ACHN (cell line): ENCODE data around the gene DAPP1.

Source experiments
- DNase-seq: peaks from one replicate; pipeline ENCODE4 v3.0.0-alpha.2; 2015
- in situ Hi-C: cut with HindIII; loops from 2 replicates; pipeline ENCODE4 v1.10.0; 2017; ENCODE audit warnings: low sequenced_read_pairs, low pct_ligation_motif_present, low pct_unique_long_range_greater_than_20kb

DAPP1 gene

GRCh38 chr4:99845708-99846469 lies 29.3 kb downstream of the DAPP1 start:
- DNase-seq = no peak
- in situ Hi-C loops = no loop called here

DNA sequence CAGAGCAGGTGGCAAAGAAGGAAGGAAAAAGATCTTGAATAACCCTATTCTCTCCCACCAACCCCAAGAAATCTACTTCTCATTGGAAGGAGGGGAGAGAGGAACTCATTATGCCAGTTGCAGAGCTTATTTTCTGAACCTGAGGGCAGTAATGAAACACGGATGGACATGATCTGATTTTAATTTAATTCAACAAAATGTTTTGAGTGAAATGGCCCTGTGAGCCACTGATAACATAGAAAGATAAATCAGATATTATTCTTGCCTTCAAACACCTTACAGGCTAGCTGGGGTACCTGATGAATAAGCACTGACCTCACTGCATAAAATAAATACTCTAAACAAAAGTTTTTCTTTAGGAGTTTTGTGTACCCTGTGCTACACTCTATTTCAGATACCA lies 30.3 kb downstream of the DAPP1 start:
- in situ Hi-C loops = no loop called here
- DNase-seq = no peak

DNA sequence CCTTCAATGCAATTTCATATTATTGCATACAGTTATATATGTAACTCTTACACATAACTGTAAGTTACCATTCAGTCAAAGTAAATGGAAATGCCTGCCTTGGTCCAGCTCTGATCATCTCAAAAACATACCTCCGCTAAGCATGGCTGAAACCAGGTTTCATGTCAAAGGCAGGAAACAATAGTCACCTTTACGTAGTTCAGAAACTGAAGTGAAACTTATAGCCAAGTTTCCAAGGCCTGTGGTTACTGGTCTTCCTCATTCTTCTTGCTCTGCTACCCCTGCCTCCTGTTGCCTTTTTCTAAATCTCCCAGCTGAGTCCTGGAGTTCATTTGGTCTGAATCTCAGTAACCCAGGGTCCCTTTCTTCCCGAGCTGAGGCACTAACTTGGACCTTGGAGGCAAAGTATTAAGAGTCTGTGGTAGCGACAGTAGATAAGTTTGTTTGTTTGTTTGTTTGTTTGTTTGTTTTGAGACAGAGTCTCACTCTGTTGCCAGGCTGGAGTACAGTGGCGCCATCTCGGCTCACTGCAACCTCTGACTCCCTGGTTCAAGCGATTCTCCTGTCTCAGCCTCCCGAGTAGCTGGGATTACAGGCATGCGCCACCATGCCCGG lies 30.8 kb downstream of the DAPP1 start:
- DNase-seq = no peak
- in situ Hi-C loops = no loop called here

DNA sequence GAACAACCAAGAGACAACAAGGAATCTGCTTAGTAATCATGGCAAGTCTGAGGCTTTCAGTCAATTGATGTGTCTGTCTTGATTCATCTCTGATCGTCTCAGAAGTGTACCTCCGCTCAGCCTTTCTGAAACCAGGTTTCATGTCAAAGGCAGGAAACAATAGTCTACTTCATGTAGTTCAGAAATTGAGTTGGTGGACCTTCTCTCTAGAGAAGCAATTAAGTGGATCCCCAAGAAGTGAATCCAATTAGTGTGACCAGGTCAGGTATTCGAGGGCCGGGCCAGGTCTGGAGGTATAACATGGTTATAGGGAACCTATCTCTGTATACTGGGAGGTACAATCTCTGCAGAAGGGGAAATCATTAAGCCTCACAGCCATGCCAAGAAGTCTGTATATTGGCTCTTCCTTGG lies 32.0 kb downstream of the DAPP1 start:
- in situ Hi-C loops = no loop called here
- DNase-seq = no peak

DNA sequence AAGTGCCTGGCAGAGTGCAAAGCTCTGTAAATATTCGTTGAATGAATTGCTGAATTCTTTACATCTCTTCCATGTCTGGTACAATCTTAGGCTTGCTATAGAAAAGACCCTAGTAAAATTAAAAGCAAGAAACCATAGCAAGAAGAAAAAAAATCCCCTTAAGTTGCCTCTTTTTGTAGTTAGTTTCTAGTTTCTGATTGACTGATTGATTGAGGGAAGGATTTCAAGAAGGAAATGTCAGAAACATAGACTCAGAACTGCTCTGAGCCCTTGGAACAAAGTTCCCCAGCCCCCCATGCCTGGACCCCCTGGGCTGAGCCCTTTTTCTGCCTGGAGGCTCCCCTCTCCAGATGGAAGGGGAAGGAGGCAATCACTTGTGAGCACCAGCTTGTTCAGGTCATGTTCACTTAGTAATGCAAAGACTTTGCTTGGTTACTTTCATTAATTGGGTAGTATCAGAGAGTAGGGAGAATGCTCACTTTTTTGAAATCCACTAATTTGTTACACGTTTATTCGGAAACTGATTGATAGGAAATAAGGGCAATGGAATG lies 35.6 kb downstream of the DAPP1 start:
- DNase-seq = no peak
- in situ Hi-C loops = no loop called here

DNA sequence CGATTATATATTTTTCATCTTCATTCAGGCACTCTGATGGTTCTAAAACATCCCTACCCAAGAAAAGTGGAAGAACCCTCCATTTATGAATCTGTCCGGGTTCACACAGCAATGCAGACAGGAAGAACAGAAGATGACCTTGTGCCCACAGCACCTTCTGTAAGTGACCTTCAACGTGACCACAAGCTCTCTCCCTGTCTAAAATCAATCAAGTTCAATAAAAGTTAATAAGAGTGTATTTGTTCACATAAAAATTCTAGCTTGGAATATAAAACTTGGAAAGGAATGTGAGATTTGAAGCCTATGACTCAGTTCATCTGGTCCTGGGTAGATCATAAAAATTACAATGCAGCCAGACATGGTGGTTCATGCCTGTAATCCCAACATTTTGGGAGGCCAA lies 36.6 kb downstream of the DAPP1 start:
- no peak for DNase-seq
- in situ Hi-C loops = no loop called here

DNA sequence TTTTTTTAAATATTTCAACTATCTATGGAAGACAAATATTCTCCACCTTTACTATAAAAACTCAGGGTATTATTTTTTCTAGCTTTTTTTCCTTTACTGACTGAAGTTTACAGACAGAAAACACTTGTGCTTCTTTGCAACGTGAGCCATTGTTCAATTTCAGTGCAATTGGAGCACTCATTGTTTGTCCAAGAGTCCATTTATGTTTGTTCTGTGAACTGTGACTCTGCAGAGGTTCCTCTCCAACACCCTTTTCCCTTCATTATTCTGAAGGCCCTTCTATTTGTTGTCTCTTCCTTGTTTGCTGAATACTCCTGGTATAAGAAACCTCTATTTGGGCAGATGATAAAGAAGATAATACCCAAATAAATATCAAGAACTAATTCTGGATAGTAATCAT lies 37.4 kb downstream of the DAPP1 start:
- DNase-seq = no peak
- in situ Hi-C loops = no loop called here

GRCh38 chr4:99855678-99856077 lies 39.1 kb downstream of the DAPP1 start:
- DNase-seq = no peak

DNA sequence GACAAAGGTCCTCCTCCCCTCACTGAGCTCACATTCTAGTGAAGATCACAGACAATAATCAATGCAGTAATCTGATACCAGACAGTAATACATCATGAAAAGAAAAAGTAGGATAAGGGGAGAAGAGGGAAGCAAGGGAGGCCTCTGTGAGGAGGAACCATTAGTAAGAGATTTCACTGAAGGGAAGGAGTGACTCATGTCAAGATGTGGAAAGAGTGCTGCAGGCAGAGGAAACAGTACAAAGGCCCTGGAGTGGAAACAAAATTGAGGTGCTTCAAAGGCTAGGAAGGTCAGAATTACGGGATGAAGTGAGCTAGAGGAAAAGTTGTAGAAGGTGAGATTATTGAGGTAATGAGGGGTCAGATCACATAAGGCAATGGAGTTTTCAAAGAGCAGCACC lies 39.5 kb downstream of the DAPP1 start:
- in situ Hi-C loops = no loop called here
- DNase-seq = peak; percentile 9

More at GRCh38 chr4:99855678-99856077, 39.1 kb downstream of the DAPP1 start:
- in situ Hi-C loops = no loop called here

GRCh38 chr4:99857307-99857706 lies 40.7 kb downstream of the DAPP1 start:
- in situ Hi-C loops = no loop called here
- DNase-seq = no peak

- DNase-seq = no peak
- in situ Hi-C loops = no loop called here
These were observed 43.0 kb downstream of the DAPP1 start for GRCh38 chr4:99859618-99860017.

DNA sequence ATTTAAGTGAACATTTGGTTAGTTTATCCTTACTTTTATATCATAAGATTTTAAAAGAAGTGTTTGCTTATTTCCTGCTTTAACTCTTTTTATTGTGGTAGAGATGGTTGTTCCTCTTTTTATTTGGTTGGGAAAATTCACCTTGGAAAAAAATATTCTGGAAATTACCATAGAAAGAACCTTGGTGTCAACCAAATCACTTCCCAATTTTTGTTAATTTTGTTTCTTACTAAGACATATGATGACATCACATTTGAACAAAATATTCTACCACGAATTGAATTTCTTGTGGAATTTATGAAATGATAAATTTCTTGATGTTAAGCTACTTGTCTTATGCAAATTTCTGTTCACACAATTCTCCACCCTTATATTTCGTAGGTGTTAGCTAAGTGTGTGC lies 43.9 kb downstream of the DAPP1 start:
- in situ Hi-C loops = no loop called here
- no peak for DNase-seq

DNA sequence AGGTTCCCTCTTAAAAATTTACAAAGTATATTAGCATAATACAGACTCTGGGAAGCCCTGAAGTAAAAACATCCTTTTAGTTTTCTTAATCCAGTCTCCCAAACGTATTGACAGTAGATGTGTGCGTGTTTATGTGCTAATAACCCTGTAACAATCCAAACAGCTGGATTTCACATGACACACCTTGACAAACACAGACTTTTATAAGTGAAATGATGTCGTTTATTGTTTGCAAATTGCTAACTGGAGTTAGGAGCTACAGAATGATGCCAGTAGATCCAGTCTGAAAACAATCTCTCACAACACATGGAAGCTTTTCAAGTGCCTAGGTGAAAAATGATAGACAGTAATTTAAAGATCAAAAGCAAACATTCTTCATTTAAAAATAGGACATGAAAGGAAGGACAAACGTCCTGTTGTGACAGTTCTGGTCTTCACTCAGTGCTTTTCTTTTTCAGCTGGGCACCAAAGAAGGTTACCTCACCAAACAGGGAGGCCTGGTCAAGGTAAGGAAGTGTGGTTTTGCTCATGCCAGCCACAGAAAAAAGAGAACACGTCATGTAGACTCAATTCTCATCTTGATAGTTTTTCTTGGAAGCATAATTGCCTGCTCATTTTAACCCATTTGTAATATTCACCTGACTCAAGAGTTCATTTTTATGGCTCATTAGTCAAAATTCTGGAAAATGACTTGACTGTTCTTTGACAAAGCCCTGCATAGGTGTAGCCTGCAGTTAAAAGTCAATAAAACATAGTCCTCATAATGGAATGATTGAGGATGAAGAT lies 44.7 kb downstream of the DAPP1 start:
- in situ Hi-C loops = no loop called here
- DNase-seq = no peak

- in situ Hi-C loops = no loop called here
- DNase-seq = no peak
These were observed 47.2 kb downstream of the DAPP1 start for GRCh38 chr4:99863804-99864203.

DNA sequence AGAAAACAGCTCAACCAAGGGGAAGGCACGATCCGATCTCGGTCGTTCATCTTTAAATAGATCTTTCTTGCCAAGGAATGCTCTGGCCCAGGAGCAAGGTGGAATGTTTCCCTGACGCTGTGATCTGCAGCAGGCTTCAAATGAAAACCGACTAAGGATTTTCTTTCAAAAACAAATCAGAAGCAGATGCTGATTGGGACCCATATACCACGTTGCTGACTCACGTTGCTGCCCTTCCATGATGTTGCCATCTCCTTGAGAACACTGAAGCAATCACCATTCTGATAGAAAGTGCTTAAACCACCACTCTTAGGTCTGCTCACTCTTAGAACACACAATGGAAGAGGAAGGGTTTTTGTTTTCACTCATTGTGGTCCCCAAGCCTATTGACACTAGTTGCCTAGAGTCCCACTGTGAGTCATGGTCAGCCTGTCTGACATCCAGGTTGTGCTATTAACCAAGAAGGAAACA lies 51.5 kb downstream of the DAPP1 start:
- in situ Hi-C loops = no loop called here

DNA sequence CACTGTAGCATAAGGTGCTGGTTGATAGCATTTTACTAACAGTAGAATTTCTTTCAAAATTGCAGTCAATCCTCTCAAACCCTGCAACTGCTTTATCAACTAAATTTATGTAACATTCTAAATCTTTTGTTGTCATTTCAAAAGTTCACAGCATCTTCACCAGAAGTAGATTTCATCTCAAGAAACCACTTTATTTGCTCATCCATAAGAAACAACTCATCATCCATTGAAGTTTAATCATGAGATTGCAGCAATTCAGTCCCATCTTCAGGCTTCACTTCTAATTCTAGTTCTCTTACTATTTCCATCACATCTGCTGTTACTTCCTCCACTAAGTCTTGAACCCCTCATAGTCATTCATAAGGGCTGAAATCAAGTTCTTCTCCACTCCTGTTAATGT lies 55.9 kb downstream of the DAPP1 start:
- in situ Hi-C loops = no loop called here
- DNase-seq = no peak

More for the DNA sequence above, 51.5 kb downstream of the DAPP1 start:
- DNase-seq = no peak

- in situ Hi-C loops = no loop called here
These were observed 58.4 kb downstream of the DAPP1 start for GRCh38 chr4:99875071-99875470.

GRCh38 chr4:99876946-99877345 lies 60.3 kb downstream of the DAPP1 start:
- DNase-seq = no peak
- in situ Hi-C loops = no loop called here

More at GRCh38 chr4:99875071-99875470, 58.4 kb downstream of the DAPP1 start:
- DNase-seq = no peak

GRCh38 chr4:99878604-99879003 lies 62.0 kb downstream of the DAPP1 start:
- no peak for DNase-seq
- in situ Hi-C loops = no loop called here
